ENCODE data around the gene SERPINH1. TPM values are rescaled to one million over a fixed set of nuclear protein-coding genes. Genes with fewer than 3 reads are reported as not detected.

Gene SERPINH1
- total RNA-seq, 3 donors from 2014 or later: 168 to 264 (median 259) TPM

DNA sequence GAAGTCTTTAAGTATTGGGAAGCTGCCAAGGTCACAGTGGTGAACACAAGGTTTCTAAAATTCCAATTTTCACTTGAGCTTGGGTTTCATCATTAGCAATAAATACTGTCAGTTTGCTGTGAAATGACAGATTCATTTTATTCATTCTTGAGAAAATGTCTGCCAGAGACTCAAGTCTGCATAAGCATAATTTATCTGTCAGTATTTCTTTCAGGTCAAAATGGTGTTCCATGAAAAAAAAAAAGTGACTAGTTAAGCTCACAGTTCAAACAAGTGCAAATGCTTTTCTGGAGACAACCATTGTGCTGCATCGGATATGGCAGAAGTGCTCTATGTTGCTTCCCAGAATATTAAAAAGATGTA lies 28.2 kb upstream of the SERPINH1 start:
- no peak for DNase-seq (ENCODE audit: low spot score in 2 of 2)
- Histone ChIP-seq H3K9me3 (no peaks in the 10 kb centered on the region), H3K27me3 (no peaks in the 10 kb centered on the region), H3K36me3 (no peaks in the 10 kb centered on the region), H3K27ac (no peak overlapping the region), H3K4me3 (no peak overlapping the region), H3K4me1 (no peaks in the 10 kb centered on the region)
- intact Hi-C loops (cut with DNase I; ENCODE audit: low total_unique reads): loop anchor here (5.0 kb wide), 1 partner anchor 147 kb away; no protein-coding TSS in a partner anchor
- TF ChIP-seq POLR2A (IDR thresholded peaks at IDR 0.05) (no peak), POLR2AphosphoS5 (IDR thresholded peaks at IDR 0.05) (no peak)
- TF ChIP-seq, protein P1, sequence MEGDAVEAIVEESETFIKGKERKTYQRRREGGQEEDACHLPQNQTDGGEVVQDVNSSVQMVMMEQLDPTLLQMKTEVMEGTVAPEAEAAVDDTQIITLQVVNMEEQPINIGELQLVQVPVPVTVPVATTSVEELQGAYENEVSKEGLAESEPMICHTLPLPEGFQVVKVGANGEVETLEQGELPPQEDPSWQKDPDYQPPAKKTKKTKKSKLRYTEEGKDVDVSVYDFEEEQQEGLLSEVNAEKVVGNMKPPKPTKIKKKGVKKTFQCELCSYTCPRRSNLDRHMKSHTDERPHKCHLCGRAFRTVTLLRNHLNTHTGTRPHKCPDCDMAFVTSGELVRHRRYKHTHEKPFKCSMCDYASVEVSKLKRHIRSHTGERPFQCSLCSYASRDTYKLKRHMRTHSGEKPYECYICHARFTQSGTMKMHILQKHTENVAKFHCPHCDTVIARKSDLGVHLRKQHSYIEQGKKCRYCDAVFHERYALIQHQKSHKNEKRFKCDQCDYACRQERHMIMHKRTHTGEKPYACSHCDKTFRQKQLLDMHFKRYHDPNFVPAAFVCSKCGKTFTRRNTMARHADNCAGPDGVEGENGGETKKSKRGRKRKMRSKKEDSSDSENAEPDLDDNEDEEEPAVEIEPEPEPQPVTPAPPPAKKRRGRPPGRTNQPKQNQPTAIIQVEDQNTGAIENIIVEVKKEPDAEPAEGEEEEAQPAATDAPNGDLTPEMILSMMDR (IDR thresholded peaks at IDR 0.05): no peak

GRCh38 chr11:75534259-75535069 lies 27.6 kb upstream of the SERPINH1 start:
- no peaks in the 10 kb centered on the region for H3K4me1 ChIP-seq
- H3K36me3 ChIP-seq: no peaks in the 10 kb centered on the region
- H3K27me3 ChIP-seq: no peaks in the 10 kb centered on the region
- TF ChIP-seq POLR2A (IDR thresholded peaks at IDR 0.05) (no peak), POLR2AphosphoS5 (IDR thresholded peaks at IDR 0.05) (no peak)
- TF ChIP-seq, protein P1 (IDR thresholded peaks at IDR 0.05): no peak
- no peak overlapping the region for H3K4me3 ChIP-seq
- no peaks in the 10 kb centered on the region for H3K9me3 ChIP-seq
- intact Hi-C loops (cut with DNase I; ENCODE audit: low total_unique reads): loop anchor here (5.0 kb wide), 1 partner anchor 147 kb away; no protein-coding TSS in a partner anchor
- no peak for DNase-seq (ENCODE audit: low spot score in 2 of 2)
- H3K27ac ChIP-seq: no peak overlapping the region

DNA sequence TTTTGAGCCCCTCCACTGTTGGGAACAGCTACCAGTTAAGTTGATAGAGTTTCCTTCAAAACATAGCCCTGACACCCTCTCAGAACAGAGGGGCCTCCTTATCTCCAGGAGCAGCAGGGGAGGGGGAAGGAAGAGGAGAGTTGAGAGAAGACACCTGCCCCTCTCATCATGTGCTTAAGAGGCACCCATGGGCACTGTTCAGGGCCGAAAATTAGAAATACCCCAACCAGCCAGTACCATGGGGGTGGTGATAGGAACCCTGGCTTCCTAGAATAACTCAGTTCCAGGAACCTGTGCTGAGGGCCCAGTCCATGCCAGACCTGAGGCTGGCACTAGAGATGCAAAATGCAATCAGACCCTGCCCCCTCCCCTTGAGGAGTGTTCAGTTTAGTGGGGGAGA lies 27.0 kb upstream of the SERPINH1 start:
- DNase-seq (ENCODE audit: low spot score in 2 of 2): no peak
- H3K27me3 ChIP-seq: no peaks in the 10 kb centered on the region
- no peaks in the 10 kb centered on the region for H3K9me3 ChIP-seq
- TF ChIP-seq, protein P1 (IDR thresholded peaks at IDR 0.05): no peak
- no peak for TF ChIP-seq POLR2AphosphoS5 (IDR thresholded peaks at IDR 0.05)
- TF ChIP-seq POLR2A (IDR thresholded peaks at IDR 0.05): no peak
- H3K4me3 ChIP-seq: no peak overlapping the region
- intact Hi-C loops (cut with DNase I; ENCODE audit: low total_unique reads): no loop called here
- no peak overlapping the region for H3K27ac ChIP-seq
- no peaks in the 10 kb centered on the region for H3K36me3 ChIP-seq
- no peaks in the 10 kb centered on the region for H3K4me1 ChIP-seq

GRCh38 chr11:75536786-75537641 lies 25.0 kb upstream of the SERPINH1 start:
- DNase-seq (ENCODE audit: low spot score in 2 of 2): no peak
- intact Hi-C loops (cut with DNase I; ENCODE audit: low total_unique reads): no loop called here
- H3K27me3 ChIP-seq: no peaks in the 10 kb centered on the region
- no peak overlapping the region for H3K4me3 ChIP-seq
- H3K4me1 ChIP-seq: no peaks in the 10 kb centered on the region
- no peaks in the 10 kb centered on the region for H3K9me3 ChIP-seq
- no peak for TF ChIP-seq POLR2AphosphoS5 (IDR thresholded peaks at IDR 0.05)
- TF ChIP-seq, protein P1 (IDR thresholded peaks at IDR 0.05): no peak
- no peak for TF ChIP-seq POLR2A (IDR thresholded peaks at IDR 0.05)
- H3K36me3 ChIP-seq: no peaks in the 10 kb centered on the region
- no peak overlapping the region for H3K27ac ChIP-seq

DNA sequence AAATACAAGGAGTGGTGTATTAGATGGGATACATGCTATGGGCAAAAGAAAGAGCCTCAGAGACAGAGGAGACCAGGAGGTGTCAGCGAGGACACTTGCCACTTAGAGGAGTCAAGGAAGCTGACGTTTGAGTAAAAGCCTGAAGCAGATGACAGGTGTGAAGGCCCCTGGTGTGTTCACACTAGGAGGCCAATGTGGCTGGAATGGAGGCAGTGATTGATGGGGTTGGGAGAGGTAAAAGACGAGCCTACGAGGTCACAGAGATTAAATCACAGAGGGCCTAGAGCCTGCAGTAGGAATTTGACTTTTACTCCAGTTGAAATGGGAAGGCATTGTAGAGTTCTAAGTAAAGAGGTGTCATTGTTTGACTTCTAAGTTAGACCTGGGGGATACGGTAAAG lies 24.3 kb upstream of the SERPINH1 start:
- intact Hi-C loops (cut with DNase I; ENCODE audit: low total_unique reads): no loop called here
- no peak overlapping the region for H3K27ac ChIP-seq
- TF ChIP-seq POLR2AphosphoS5 (IDR thresholded peaks at IDR 0.05): no peak
- no peak for TF ChIP-seq POLR2A (IDR thresholded peaks at IDR 0.05)
- TF ChIP-seq, protein P1 (IDR thresholded peaks at IDR 0.05): no peak

More for the DNA sequence above, 24.3 kb upstream of the SERPINH1 start:
- Histone ChIP-seq H3K27me3 (no peaks in the 10 kb centered on the region), H3K4me3 (no peak overlapping the region), H3K9me3 (no peaks in the 10 kb centered on the region), H3K36me3 (no peaks in the 10 kb centered on the region), H3K4me1 (no peaks in the 10 kb centered on the region)
- no peak for DNase-seq (ENCODE audit: low spot score in 2 of 2)
